Endothelial cell of umbilical vein (primary cell): Measurements from ENCODE around the gene SCLY. TPM values are rescaled to one million over a fixed set of nuclear protein-coding genes. Genes with fewer than 3 reads are reported as not detected.

Experiments used
- BruUV-seq: library from RNA; stranded (reverse); fragments of 400-500 nt; replicated peaks from 2 replicates; lab custom pipeline; 2021; lab: Mats Ljungman, UMichigan
- CTCF ChIA-PET: fragments of 300-600, 350-600 bp; sonication (Branson Sonifier 250); formaldehyde crosslinking; loops from one replicate; lab custom pipeline; 2021; ENCODE audit warnings: antibody characterized with exemption, inconsistent platforms; lab: Charles Lee
- POLR2A ChIA-PET: fragments of 300-600, 350-600 bp; sonication (Branson Sonifier 250); formaldehyde crosslinking; loops from one replicate; lab custom pipeline; 2021; ENCODE audit warnings: antibody characterized with exemption, inconsistent platforms; lab: Charles Lee
- DNase-seq: peaks from one replicate; pipeline ENCODE4 v3.0.0-alpha.2; 2011; ENCODE audit warnings: low read depth, low spot score
- FAIRE-seq: peaks from 2 replicates; lab custom pipeline; 2011; peaks lifted over from hg19 to GRCh38; lab: Jason Lieb, UNC
- H2AFZ ChIP-seq: 2 replicates; pipeline ENCODE4 v1.6.0; 2012; ENCODE audit warnings: low read depth, low read length, control low read depth, inconsistent platforms
- H3K27ac ChIP-seq: 2 replicates; pipeline ENCODE4 v1.5.1; 2011; ENCODE audit warnings: low read depth, mild to moderate bottlenecking, control low read depth, low read length, moderate library complexity; ENCODE audit not compliant: insufficient read depth
- H3K27me3 ChIP-seq, 2 experiments: 2 replicates each; pipeline versions ENCODE4 v1.6.0 to v1.6.1; 2011; ENCODE audit warnings: low read length in 2 of 2, mixed read lengths in 1 of 2; ENCODE audit not compliant: control insufficient read depth in 2 of 2, insufficient read depth in 2 of 2
- H3K36me3 ChIP-seq, 2 experiments: 2 replicates in 1 of 2; 3 replicates in 1 of 2; pipeline ENCODE4 v1.5.1; 2011; ENCODE audit warnings: low read length in 2 of 2, mild to moderate bottlenecking in 1 of 2, moderate library complexity in 1 of 2; ENCODE audit not compliant: control insufficient read depth in 2 of 2, insufficient read depth in 2 of 2; ENCODE audit errors: extremely low read depth in 1 of 2
- H3K4me1 ChIP-seq: 3 replicates; pipeline ENCODE4 v1.5.1; 2011; ENCODE audit warnings: mild to moderate bottlenecking, low read length; ENCODE audit not compliant: control insufficient read depth, insufficient read depth; ENCODE audit errors: extremely low read depth
- H3K4me2 ChIP-seq: 2 replicates; pipeline ENCODE4 v1.6.1; 2011; ENCODE audit warnings: low read length, control low read depth, mixed read lengths; ENCODE audit not compliant: insufficient read depth
- H3K4me3 ChIP-seq, 3 experiments: fragments of 200-600 bp in 1 of 3; sonication (generic), shearing (Covaris generic) in 1 of 3; replicated peaks in 1 of 3; 2 replicates each; pipeline ENCODE4 v1.5.1; 2011 to 2016; ENCODE audit warnings: control low read depth in 3 of 3, low read length in 3 of 3, mild to moderate bottlenecking in 2 of 3, inconsistent platforms in 1 of 3, low read depth in 1 of 3, moderate library complexity in 1 of 3; ENCODE audit not compliant: insufficient read depth in 1 of 3
- H3K79me2 ChIP-seq: 2 replicates; pipeline ENCODE4 v1.6.0; 2012; ENCODE audit warnings: low read length, inconsistent platforms; ENCODE audit not compliant: control insufficient read depth, insufficient read depth
- H3K9ac ChIP-seq: replicated peaks from 2 replicates; pipeline ENCODE3; 2011; ENCODE audit warnings: low read length, control low read depth; ENCODE audit not compliant: insufficient read depth; ENCODE audit errors: extremely low read depth
- H3K9me1 ChIP-seq: replicated peaks from 3 replicates; pipeline ENCODE4 v1.6.0; 2011; ENCODE audit warnings: mild to moderate bottlenecking, low read length; ENCODE audit not compliant: control insufficient read depth, insufficient read depth; ENCODE audit errors: extremely low read depth
- H3K9me3 ChIP-seq: replicated peaks from 2 replicates; pipeline ENCODE4 v1.5.1; 2012; ENCODE audit warnings: low read length, inconsistent platforms; ENCODE audit not compliant: control insufficient read depth, insufficient read depth
- H4K20me1 ChIP-seq: replicated peaks from 2 replicates; pipeline ENCODE3; 2011; ENCODE audit warnings: mild to moderate bottlenecking, low read length; ENCODE audit not compliant: control insufficient read depth, insufficient read depth; ENCODE audit errors: extremely low read depth
- CTCF ChIP-seq, 2 donors: IDR thresholded peaks; 1 replicate in 1 of 2; 2 replicates in 1 of 2; pipeline ENCODE4 v1.5.1; 2011; ENCODE audit warnings: low read length in 2 of 2, mild to moderate bottlenecking in 2 of 2, moderate library complexity in 2 of 2, control low read depth in 1 of 2, inconsistent platforms in 1 of 2, low read depth in 1 of 2; ENCODE audit not compliant: insufficient read depth in 1 of 2; ENCODE audit errors: extremely low read depth in 1 of 2
- EZH2 ChIP-seq: IDR thresholded peaks from 2 replicates; pipeline ENCODE4 v1.6.1; 2012; ENCODE audit warnings: borderline replicate concordance, low read depth, mild to moderate bottlenecking, moderate library complexity, low read length, inconsistent platforms; ENCODE audit not compliant: severe bottlenecking
- FOS ChIP-seq: IDR thresholded peaks from 2 replicates; pipeline ENCODE4 v1.6.1; 2011; ENCODE audit warnings: mild to moderate bottlenecking, low read length, moderate library complexity, borderline replicate concordance; ENCODE audit not compliant: insufficient read depth
- GATA2 ChIP-seq: IDR thresholded peaks from 2 replicates; pipeline ENCODE4 v1.7.0; 2011; ENCODE audit warnings: low read depth, mild to moderate bottlenecking, moderate library complexity, mixed read lengths, low read length; ENCODE audit not compliant: insufficient read length, insufficient read depth
- JUN ChIP-seq: IDR thresholded peaks from 2 replicates; pipeline ENCODE4 v1.6.1; 2011; ENCODE audit warnings: borderline replicate concordance, low read depth; ENCODE audit not compliant: insufficient read length, insufficient read depth
- MAX ChIP-seq: IDR thresholded peaks from 2 replicates; pipeline ENCODE4 v1.6.1; 2011; ENCODE audit not compliant: insufficient read depth, insufficient read length
- MYC ChIP-seq: IDR thresholded peaks from one replicate; pipeline ENCODE4 v1.6.1; 2011; ENCODE audit warnings: mild to moderate bottlenecking, low read depth, low read length
- POLR2A ChIP-seq: IDR thresholded peaks from 2 replicates; pipeline ENCODE4 v1.6.1; 2012; ENCODE audit warnings: low read depth, mild to moderate bottlenecking, control low read depth, low read length
- POLR2AphosphoS5 ChIP-seq: IDR thresholded peaks from 2 replicates; pipeline ENCODE4 v1.6.1; 2012; ENCODE audit warnings: low read depth, mild to moderate bottlenecking, control low read depth, low read length, moderate library complexity; ENCODE audit not compliant: insufficient read depth
- dilution Hi-C: fragments of 300-500 bp; cut with MboI; formaldehyde crosslinking; loops from one replicate; pipeline ENCODE4 v1.15.0; 2019; ENCODE audit warnings: low sequenced_read_pairs; ENCODE audit not compliant: extremely low pct_ligation_motif_present
- intact Hi-C: fragments of 100-400 bp; cut with micrococcal nuclease; formaldehyde crosslinking; loops from one replicate; pipeline ENCODE4 v1.10.0; 2022
- polyA plus RNA-seq, 4 experiments: library from polyadenylated mRNA; depleted of rRNA in 3 of 4; stranded (reverse) in 3 of 4; unstranded in 1 of 4; fragments of >200 nt; gene quantifications; 2 replicates each; pipeline versions ENCODE4 v1.2.1 to v1.2.3, GENCODE V29; 2011 to 2012; ENCODE audit warnings: missing spikeins in 1 of 4
- total RNA-seq: library from RNA; stranded (reverse); gene quantifications from 2 replicates; pipeline ENCODE4 v1.2.3, GENCODE V29; 2021

Gene SCLY
- total and polyA plus RNA-seq, 2 donors (not counting 3 experiments of a cell fraction or from before 2014, with no cell fraction given) = 22.6 to 32.7 TPM

GRCh38 chr2:238128061-238128440 is 67.2 kb downstream of the SCLY start:
- no peaks in the 10 kb centered on the region for H3K36me3 ChIP-seq
- POLR2A ChIA-PET = no interaction called here
- BruUV-seq = no TSS peak
- H3K27me3 ChIP-seq = no peaks in the 10 kb centered on the region
- H3K79me2 ChIP-seq = no peaks in the 10 kb centered on the region
- H3K9ac ChIP-seq = no peak overlapping the region
- H4K20me1 ChIP-seq = no peaks in the 10 kb centered on the region
- FAIRE-seq (no peak), DNase-seq (no peak)
- no peaks in the 10 kb centered on the region for H3K9me1 ChIP-seq
- CTCF ChIA-PET = interaction anchor here (0.7 to 0.8 kb wide), 2 partner anchors 135 kb away, joined by 3 read pairs; no protein-coding TSS in a partner anchor
- no peak overlapping the region for H3K4me3 ChIP-seq
- TF ChIP-seq POLR2A = no peak
- no peak for TF ChIP-seq EZH2
- no peak for TF ChIP-seq GATA2
- TF ChIP-seq CTCF (IDR thresholded peaks at IDR 0.05; ENCODE audit: extremely low read depth in 1 of 2, insufficient read depth in 1 of 2, low read depth in 1 of 2, low read length in 2 of 2) = no peak
- no peak for TF ChIP-seq POLR2AphosphoS5
- TF ChIP-seq MAX = no peak
- no peak for TF ChIP-seq JUN
- TF ChIP-seq MYC = no peak
- no peak for TF ChIP-seq FOS
- H3K4me2 ChIP-seq = no peak overlapping the region
- no peak overlapping the region for H2AFZ ChIP-seq
- no peaks in the 10 kb centered on the region for H3K4me1 ChIP-seq
- intact Hi-C loops (no loop called here), dilution Hi-C loops (no loop called here)
- H3K27ac ChIP-seq = no peak overlapping the region
- H3K9me3 ChIP-seq = no peaks in the 10 kb centered on the region
